Measurements from ENCODE around the gene TMC2.

TMC2 gene

DNA sequence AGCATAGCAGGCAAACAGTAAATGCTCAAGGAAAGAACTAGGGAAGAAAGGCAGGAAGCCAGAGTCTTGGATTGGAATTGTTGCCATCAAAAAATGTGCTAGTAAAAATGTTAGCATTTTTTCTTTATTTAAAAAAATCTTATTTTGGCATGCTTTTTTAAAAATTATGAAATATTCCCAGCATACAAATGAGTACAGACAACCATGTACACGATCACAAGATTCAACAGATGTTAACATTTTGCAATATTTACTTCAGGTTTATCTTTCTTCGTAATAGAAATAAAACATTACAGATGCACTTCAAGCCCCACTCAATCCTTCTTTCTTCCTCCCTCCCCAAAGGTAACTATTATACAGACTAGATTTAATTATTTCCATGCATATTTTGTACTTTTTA, 88.7 kb downstream of the TMC2 start:
- ChIA-PET POLR2A (no interaction called here), CTCF (interaction anchor here (1.7 to 2.0 kb wide), 2 partner anchors 11 to 22 kb away, joined by 5 to 7 read pairs; no protein-coding TSS in a partner anchor)
- TF ChIP-seq, protein P1, sequence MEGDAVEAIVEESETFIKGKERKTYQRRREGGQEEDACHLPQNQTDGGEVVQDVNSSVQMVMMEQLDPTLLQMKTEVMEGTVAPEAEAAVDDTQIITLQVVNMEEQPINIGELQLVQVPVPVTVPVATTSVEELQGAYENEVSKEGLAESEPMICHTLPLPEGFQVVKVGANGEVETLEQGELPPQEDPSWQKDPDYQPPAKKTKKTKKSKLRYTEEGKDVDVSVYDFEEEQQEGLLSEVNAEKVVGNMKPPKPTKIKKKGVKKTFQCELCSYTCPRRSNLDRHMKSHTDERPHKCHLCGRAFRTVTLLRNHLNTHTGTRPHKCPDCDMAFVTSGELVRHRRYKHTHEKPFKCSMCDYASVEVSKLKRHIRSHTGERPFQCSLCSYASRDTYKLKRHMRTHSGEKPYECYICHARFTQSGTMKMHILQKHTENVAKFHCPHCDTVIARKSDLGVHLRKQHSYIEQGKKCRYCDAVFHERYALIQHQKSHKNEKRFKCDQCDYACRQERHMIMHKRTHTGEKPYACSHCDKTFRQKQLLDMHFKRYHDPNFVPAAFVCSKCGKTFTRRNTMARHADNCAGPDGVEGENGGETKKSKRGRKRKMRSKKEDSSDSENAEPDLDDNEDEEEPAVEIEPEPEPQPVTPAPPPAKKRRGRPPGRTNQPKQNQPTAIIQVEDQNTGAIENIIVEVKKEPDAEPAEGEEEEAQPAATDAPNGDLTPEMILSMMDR (IDR thresholded peaks at IDR 0.05; ENCODE audit: insufficient read depth, low read length, missing control alignments) = no peak
- no peak for DNase-seq (ENCODE audit: low read depth, low spot score)
- no peak overlapping the region for H3K4me3 ChIP-seq (ENCODE audit: low read depth, low read length)

- ChIA-PET POLR2A (no interaction called here), CTCF (interaction anchor here (0.5 kb wide), 1 partner anchor 96 kb away, joined by 4 read pairs; no protein-coding TSS in a partner anchor)
- H3K4me3 ChIP-seq (ENCODE audit: low read depth, low read length) = no peak overlapping the region
- DNase-seq (ENCODE audit: low read depth, low spot score) = peak; percentile 14
- TF ChIP-seq, protein P1 (IDR thresholded peaks at IDR 0.05; ENCODE audit: insufficient read depth, low read length, missing control alignments) = no peak
Measured at GRCh38 chr20:2626853-2627541, 90.6 kb downstream of the TMC2 start.

DNA sequence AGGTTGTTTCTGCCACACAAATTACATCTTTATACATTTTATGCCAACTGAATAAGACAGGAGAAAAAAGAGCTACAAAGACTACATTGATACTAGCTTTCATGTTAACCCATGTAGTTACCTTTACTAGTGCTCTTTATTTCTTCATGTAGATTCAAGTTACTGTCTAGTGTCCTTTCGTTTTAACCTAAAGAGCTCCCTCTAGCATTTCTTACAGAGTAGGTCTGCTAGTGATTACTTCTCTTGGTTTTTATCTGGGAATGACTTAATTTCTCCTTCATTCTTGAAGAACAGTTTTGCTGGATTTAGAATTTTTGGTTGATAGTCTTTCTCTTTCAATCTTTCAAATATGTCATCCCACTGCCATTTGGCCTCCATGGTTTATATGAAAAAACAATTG, 94.9 kb downstream of the TMC2 start:
- POLR2A ChIA-PET = no interaction called here
- no peak for DNase-seq (ENCODE audit: low read depth, low spot score)
- H3K4me3 ChIP-seq (ENCODE audit: low read depth, low read length) = no peak overlapping the region
- TF ChIP-seq, protein P1 (IDR thresholded peaks at IDR 0.05; ENCODE audit: insufficient read depth, low read length, missing control alignments) = no peak
- CTCF ChIA-PET = interaction anchor here (1.2 to 1.9 kb wide), 3 partner anchors 13 to 424 kb away, joined by 3 to 4 read pairs (median 4); no protein-coding TSS in a partner anchor

DNA sequence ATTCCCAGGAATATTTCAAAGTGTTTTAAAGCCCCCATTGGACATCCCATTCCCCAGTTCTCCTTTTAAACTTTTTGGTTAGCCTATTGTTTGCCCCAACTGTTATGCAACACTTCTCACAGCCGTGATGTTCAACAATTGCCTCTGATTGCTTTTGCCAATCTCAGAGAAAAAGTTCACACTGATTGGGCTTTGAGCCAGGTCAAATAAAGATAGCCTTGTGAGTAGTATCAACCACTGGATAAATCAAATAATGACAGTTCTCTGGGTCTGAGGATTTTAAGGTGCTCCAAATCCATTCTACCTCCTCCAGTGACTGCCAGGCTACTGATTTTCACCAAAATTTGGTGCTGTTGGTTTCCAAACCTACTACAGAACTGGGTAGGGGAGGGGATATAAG, 97.0 kb downstream of the TMC2 start:
- DNase-seq (ENCODE audit: low read depth, low spot score) = no peak
- ChIA-PET POLR2A (no interaction called here), CTCF (interaction anchor here (1.5 kb wide), 1 partner anchor 14 kb away, joined by 5 read pairs; no protein-coding TSS in a partner anchor)
- TF ChIP-seq, protein P1 (IDR thresholded peaks at IDR 0.05; ENCODE audit: insufficient read depth, low read length, missing control alignments) = no peak
- H3K4me3 ChIP-seq (ENCODE audit: low read depth, low read length) = no peak overlapping the region

GRCh38 chr20:2637246-2637645, 100.9 kb downstream of the TMC2 start:
- POLR2A ChIA-PET = interaction anchor here (0.9 to 1.6 kb wide), 3 partner anchors 14 to 167 kb away, joined by 3 to 6 read pairs (median 3); partner anchors contain the start of gene NOP56
- H3K4me3 ChIP-seq (ENCODE audit: low read depth, low read length) = no peak overlapping the region
- no peak for DNase-seq (ENCODE audit: low read depth, low spot score)
- TF ChIP-seq, protein P1 (IDR thresholded peaks at IDR 0.05; ENCODE audit: insufficient read depth, low read length, missing control alignments) = no peak
- CTCF ChIA-PET = interaction anchor here (1.1 to 2.8 kb wide), 2 partner anchors 10 to 13 kb away, joined by 3 to 14 read pairs; no protein-coding TSS in a partner anchor

- no peak for DNase-seq (ENCODE audit: low read depth, low spot score)
- TF ChIP-seq, protein P1 (IDR thresholded peaks at IDR 0.05; ENCODE audit: insufficient read depth, low read length, missing control alignments) = no peak
- no peak overlapping the region for H3K4me3 ChIP-seq (ENCODE audit: low read depth, low read length)
- ChIA-PET POLR2A (no interaction called here), CTCF (no interaction called here)
Measured at GRCh38 chr20:2640260-2640659, 103.9 kb downstream of the TMC2 start.
